Caco-2 (cell line): ENCODE results near the gene FSD1. TPM values are rescaled to one million over a fixed set of nuclear protein-coding genes. Genes with fewer than 3 reads are reported as not detected.

Source experiments
- BruUV-seq: library from RNA; stranded (reverse); fragments of 400-500 nt; replicated peaks from 2 replicates; lab custom pipeline; 2021; lab: Mats Ljungman, UMichigan
- CTCF ChIA-PET: fragments of 300-600 bp; sonication (Branson Sonifier 250); formaldehyde crosslinking; loops from one replicate; lab custom pipeline; 2022; ENCODE audit warnings: antibody characterized with exemption; lab: Charles Lee
- POLR2A ChIA-PET: fragments of 300-600 bp; sonication (Branson Sonifier 250); formaldehyde crosslinking; loops from one replicate; lab custom pipeline; 2022; ENCODE audit warnings: antibody characterized with exemption; lab: Charles Lee
- DNase-seq, 2 experiments: peaks; one replicate each; pipeline versions ENCODE4 v3.0.0 to v3.0.0-alpha.2; 2020 to 2022
- H3K27me3 ChIP-seq: replicated peaks from 2 replicates; pipeline ENCODE4 v1.6.0; 2011; ENCODE audit warnings: low read length; ENCODE audit not compliant: control insufficient read depth, insufficient read depth
- H3K36me3 ChIP-seq: 2 replicates; pipeline ENCODE4 v1.5.1; 2011; ENCODE audit warnings: low read length; ENCODE audit not compliant: control insufficient read depth, insufficient read depth
- H3K4me1 ChIP-seq: fragments of 250-450 bp; sonication (Bioruptor Pico); 2 replicates; pipeline ENCODE4 v1.5.1; 2020; ENCODE audit warnings: mild to moderate bottlenecking
- H3K4me3 ChIP-seq: 2 replicates; pipeline ENCODE4 v1.5.1; 2011; ENCODE audit warnings: low read depth, mild to moderate bottlenecking, control low read depth, low read length
- H3K9me3 ChIP-seq: fragments of 250-450 bp; sonication (Bioruptor Pico); 2 replicates; pipeline ENCODE4 v1.5.1; 2020; ENCODE audit warnings: mild to moderate bottlenecking, moderate library complexity
- H3K27ac Mint-ChIP-seq: one replicate; pipeline ENCODE4 v1.8.0; 2022; ENCODE audit warnings: mixed read lengths; ENCODE audit not compliant: unreplicated experiment
- H3K27me3 Mint-ChIP-seq: one replicate; pipeline ENCODE4 v1.8.0; 2022; ENCODE audit warnings: mixed read lengths; ENCODE audit not compliant: insufficient read depth, unreplicated experiment
- H3K36me3 Mint-ChIP-seq: one replicate; pipeline ENCODE4 v1.8.0; 2022; ENCODE audit warnings: mild to moderate bottlenecking, mixed read lengths; ENCODE audit not compliant: insufficient read depth, unreplicated experiment
- H3K4me1 Mint-ChIP-seq: one replicate; pipeline ENCODE4 v1.8.0; 2022; ENCODE audit warnings: low read depth, mixed read lengths; ENCODE audit not compliant: unreplicated experiment
- H3K4me3 Mint-ChIP-seq: one replicate; pipeline ENCODE4 v1.8.0; 2022; ENCODE audit warnings: mild to moderate bottlenecking, moderate library complexity, mixed read lengths; ENCODE audit not compliant: unreplicated experiment
- H3K9me3 Mint-ChIP-seq: one replicate; pipeline ENCODE4 v1.8.0; 2022; ENCODE audit warnings: mixed read lengths; ENCODE audit not compliant: unreplicated experiment
- CTCF ChIP-seq, 2 experiments: fragments of 200-600 bp in 1 of 2; IDR thresholded peaks; 1 replicate in 1 of 2; 2 replicates in 1 of 2; pipeline versions ENCODE4 v1.5.1 to v1.8.0; 2011 to 2022; ENCODE audit warnings: antibody characterized with exemption in 1 of 2, control low read depth in 1 of 2, inconsistent platforms in 1 of 2, low read depth in 1 of 2, low read length in 1 of 2, mild to moderate bottlenecking in 1 of 2, moderate library complexity in 1 of 2; ENCODE audit not compliant: insufficient read depth in 1 of 2, severe bottlenecking in 1 of 2, unreplicated experiment in 1 of 2
- intact Hi-C: fragments of 100-400 bp; cut with micrococcal nuclease; formaldehyde crosslinking; loops from one replicate; pipeline ENCODE4 v1.10.0; 2022; ENCODE audit not compliant: unreplicated experiment
- total RNA-seq: library from RNA; stranded (reverse); gene quantifications from 2 replicates; pipeline ENCODE4 v1.2.3, GENCODE V29; 2022

FSD1 gene
- total RNA-seq, 1 experiment from 2014 or later = 9.0 TPM

GRCh38 chr19:4361152-4362046, 57.0 kb downstream of the FSD1 start:
- BruUV-seq = no TSS peak
- Mint-ChIP-seq H3K36me3 (peaks cover 83% of the 10 kb centered on the region), H3K27ac (peak overlapping the region; percentile 82), H3K27me3 (no peaks in the 10 kb centered on the region), H3K9me3 (no peaks in the 10 kb centered on the region), H3K4me1 (no peaks in the 10 kb centered on the region), H3K4me3 (no peak overlapping the region)
- ChIA-PET CTCF (interaction anchor here (0.6 to 1.9 kb wide), 5 partner anchors 9 to 94 kb away, joined by 3 to 14 read pairs (median 4); partner anchors contain the start of gene MPND), POLR2A (interaction anchor here (0.6 kb wide), 1 partner anchor 47 kb away, joined by 10 read pairs; no protein-coding TSS in a partner anchor)
- no peak for TF ChIP-seq CTCF (IDR thresholded peaks at IDR 0.05; ENCODE audit: insufficient read depth in 1 of 2, low read depth in 1 of 2, low read length in 1 of 2, severe bottlenecking in 1 of 2, unreplicated experiment in 1 of 2)
- intact Hi-C loops = loop anchor here (5.0 kb wide), 1 partner anchor 41 kb away; the partner anchor contains the start of genes CHAF1A and SH3GL1
- Histone ChIP-seq H3K9me3 (no peaks in the 10 kb centered on the region), H3K4me1 (0 out of 2 replicates have a peak, but pooled peaks cover 4% of the 10 kb centered on the region), H3K27me3 (no peaks in the 10 kb centered on the region), H3K36me3 (peaks cover 3% of the 10 kb centered on the region), H3K4me3 (no peak overlapping the region)
- no peak for DNase-seq

- BruUV-seq = no TSS peak
- Mint-ChIP-seq H3K4me3 (no peak overlapping the region), H3K9me3 (no peaks in the 10 kb centered on the region), H3K27me3 (no peaks in the 10 kb centered on the region), H3K4me1 (no peaks in the 10 kb centered on the region), H3K36me3 (peaks cover 92% of the 10 kb centered on the region), H3K27ac (peak overlapping the region; percentile 82)
- DNase-seq = no peak
- H3K27me3 ChIP-seq = no peaks in the 10 kb centered on the region
- no peak for TF ChIP-seq CTCF (IDR thresholded peaks at IDR 0.05; ENCODE audit: insufficient read depth in 1 of 2, low read depth in 1 of 2, low read length in 1 of 2, severe bottlenecking in 1 of 2, unreplicated experiment in 1 of 2)
- H3K4me3 ChIP-seq = no peak overlapping the region
- POLR2A ChIA-PET = interaction anchor here (0.6 kb wide), 1 partner anchor 46 kb away, joined by 10 read pairs; no protein-coding TSS in a partner anchor
- CTCF ChIA-PET = interaction anchor here (0.6 to 1.9 kb wide), 6 partner anchors 10 to 95 kb away, joined by 3 to 14 read pairs (median 4); partner anchors contain the start of gene SH3GL1
- H3K9me3 ChIP-seq = no peaks in the 10 kb centered on the region
- peaks cover 3% of the 10 kb centered on the region for H3K36me3 ChIP-seq
- intact Hi-C loops = loop anchor here (5.0 kb wide), 1 partner anchor 40 kb away; the partner anchor contains the start of genes CHAF1A and SH3GL1
- H3K4me1 ChIP-seq = 0 out of 2 replicates have a peak, but pooled peaks cover 4% of the 10 kb centered on the region
These were observed 57.9 kb downstream of the FSD1 start for GRCh38 chr19:4362101-4362828.
